ENCODE results near the gene JAK1. TPM values are rescaled to one million over a fixed set of nuclear protein-coding genes. Genes with fewer than 3 reads are reported as not detected.
A peak's percentile ranks its signal among the peaks of the same experiment; 100 is the strongest.

The JAK1 gene
- total RNA-seq, 1 experiment from 2014 or later: 339 TPM

GRCh38 chr1:64956733-64957441 is 9.5 kb downstream of the JAK1 start:
- no peak for DNase-seq (ENCODE audit: low spot score)
- BruUV-seq (replicated peaks): no TSS peak
- POLR2A ChIA-PET (ENCODE audit: low non-redundant PET): no interaction called here
- no peak for TF ChIP-seq EZH2 (IDR thresholded peaks at IDR 0.05; ENCODE audit: borderline replicate concordance, low read depth, low read length, poor library complexity, severe bottlenecking)
- TF ChIP-seq CTCF (conservative IDR thresholded peaks at IDR 0.05; ENCODE audit: low read depth, low read length): no peak
- CTCF ChIA-PET: no interaction called here
- H3K4me1 ChIP-seq (ENCODE audit: insufficient read depth, low read length, poor library complexity, severe bottlenecking): peaks cover 95% of the 10 kb centered on the region
- peak overlapping the region; percentile 11 for H3K27ac ChIP-seq (ENCODE audit: low read depth, low read length, poor library complexity, severe bottlenecking)
- intact Hi-C loops (cut with micrococcal nuclease; ENCODE audit: unreplicated experiment): no loop called here
- H3K36me3 ChIP-seq (ENCODE audit: insufficient read depth, low read length, poor library complexity, severe bottlenecking): peaks cover 16% of the 10 kb centered on the region
- no peaks in the 10 kb centered on the region for H3K9me3 ChIP-seq (ENCODE audit: low read depth, low read length, poor library complexity, severe bottlenecking)
- no peak overlapping the region for H3K4me3 ChIP-seq (ENCODE audit: low read depth, low read length, poor library complexity, severe bottlenecking)
- no peaks in the 10 kb centered on the region for H3K27me3 ChIP-seq (replicated peaks; ENCODE audit: insufficient read depth, low read depth, low read length, poor library complexity)

- intact Hi-C loops (cut with micrococcal nuclease; ENCODE audit: unreplicated experiment): no loop called here
- BruUV-seq (replicated peaks): no TSS peak
- POLR2A ChIA-PET (ENCODE audit: low non-redundant PET): no interaction called here
- CTCF ChIA-PET: no interaction called here
- Histone ChIP-seq H3K4me1 (ENCODE audit: insufficient read depth, low read length, poor library complexity, severe bottlenecking) (peaks cover 94% of the 10 kb centered on the region), H3K27me3 (replicated peaks; ENCODE audit: insufficient read depth, low read depth, low read length, poor library complexity) (no peaks in the 10 kb centered on the region), H3K36me3 (ENCODE audit: insufficient read depth, low read length, poor library complexity, severe bottlenecking) (peaks cover 16% of the 10 kb centered on the region), H3K4me3 (ENCODE audit: low read depth, low read length, poor library complexity, severe bottlenecking) (no peak overlapping the region), H3K9me3 (ENCODE audit: low read depth, low read length, poor library complexity, severe bottlenecking) (no peaks in the 10 kb centered on the region), H3K27ac (ENCODE audit: low read depth, low read length, poor library complexity, severe bottlenecking) (peak overlapping the region; percentile 11)
- DNase-seq (ENCODE audit: low spot score): peak; percentile 43
- TF ChIP-seq EZH2 (IDR thresholded peaks at IDR 0.05; ENCODE audit: borderline replicate concordance, low read depth, low read length, poor library complexity, severe bottlenecking): no peak
- TF ChIP-seq CTCF (conservative IDR thresholded peaks at IDR 0.05; ENCODE audit: low read depth, low read length): no peak
Observed at GRCh38 chr1:64956010-64956640, 10.2 kb downstream of the JAK1 start.

- no peak overlapping the region for H3K4me3 ChIP-seq (ENCODE audit: low read depth, low read length, poor library complexity, severe bottlenecking)
- H3K27me3 ChIP-seq (replicated peaks; ENCODE audit: insufficient read depth, low read depth, low read length, poor library complexity): no peaks in the 10 kb centered on the region
- peaks cover 10% of the 10 kb centered on the region for H3K36me3 ChIP-seq (ENCODE audit: insufficient read depth, low read length, poor library complexity, severe bottlenecking)
- ChIA-PET POLR2A (ENCODE audit: low non-redundant PET) (no interaction called here), CTCF (no interaction called here)
- no peak for DNase-seq (ENCODE audit: low spot score)
- BruUV-seq (replicated peaks): no TSS peak
- H3K9me3 ChIP-seq (ENCODE audit: low read depth, low read length, poor library complexity, severe bottlenecking): no peaks in the 10 kb centered on the region
- intact Hi-C loops (cut with micrococcal nuclease; ENCODE audit: unreplicated experiment): no loop called here
- H3K27ac ChIP-seq (ENCODE audit: low read depth, low read length, poor library complexity, severe bottlenecking): peak overlapping the region; percentile 14
- no peak for TF ChIP-seq CTCF (conservative IDR thresholded peaks at IDR 0.05; ENCODE audit: low read depth, low read length)
- no peak for TF ChIP-seq EZH2 (IDR thresholded peaks at IDR 0.05; ENCODE audit: borderline replicate concordance, low read depth, low read length, poor library complexity, severe bottlenecking)
- H3K4me1 ChIP-seq (ENCODE audit: insufficient read depth, low read length, poor library complexity, severe bottlenecking): peaks cover 94% of the 10 kb centered on the region
Observed at GRCh38 chr1:64955097-64956009, 11.0 kb downstream of the JAK1 start.
